DMS114 treated with DMSO at 0.1 percent for 48 hours (cell line): ENCODE measurements around the gene ADAMTS14.
"Not testable (repeated sequence)": the region's sequence is repeated elsewhere in the genome, so short reads cannot be mapped to it uniquely, and the experiment has no call there.

Source experiments
- DNase-seq: peaks from one replicate; lab custom pipeline; 2025; ENCODE audit not compliant: unreplicated experiment; lab: John Stamatoyannopoulos, UW

The ADAMTS14 gene, protein sequence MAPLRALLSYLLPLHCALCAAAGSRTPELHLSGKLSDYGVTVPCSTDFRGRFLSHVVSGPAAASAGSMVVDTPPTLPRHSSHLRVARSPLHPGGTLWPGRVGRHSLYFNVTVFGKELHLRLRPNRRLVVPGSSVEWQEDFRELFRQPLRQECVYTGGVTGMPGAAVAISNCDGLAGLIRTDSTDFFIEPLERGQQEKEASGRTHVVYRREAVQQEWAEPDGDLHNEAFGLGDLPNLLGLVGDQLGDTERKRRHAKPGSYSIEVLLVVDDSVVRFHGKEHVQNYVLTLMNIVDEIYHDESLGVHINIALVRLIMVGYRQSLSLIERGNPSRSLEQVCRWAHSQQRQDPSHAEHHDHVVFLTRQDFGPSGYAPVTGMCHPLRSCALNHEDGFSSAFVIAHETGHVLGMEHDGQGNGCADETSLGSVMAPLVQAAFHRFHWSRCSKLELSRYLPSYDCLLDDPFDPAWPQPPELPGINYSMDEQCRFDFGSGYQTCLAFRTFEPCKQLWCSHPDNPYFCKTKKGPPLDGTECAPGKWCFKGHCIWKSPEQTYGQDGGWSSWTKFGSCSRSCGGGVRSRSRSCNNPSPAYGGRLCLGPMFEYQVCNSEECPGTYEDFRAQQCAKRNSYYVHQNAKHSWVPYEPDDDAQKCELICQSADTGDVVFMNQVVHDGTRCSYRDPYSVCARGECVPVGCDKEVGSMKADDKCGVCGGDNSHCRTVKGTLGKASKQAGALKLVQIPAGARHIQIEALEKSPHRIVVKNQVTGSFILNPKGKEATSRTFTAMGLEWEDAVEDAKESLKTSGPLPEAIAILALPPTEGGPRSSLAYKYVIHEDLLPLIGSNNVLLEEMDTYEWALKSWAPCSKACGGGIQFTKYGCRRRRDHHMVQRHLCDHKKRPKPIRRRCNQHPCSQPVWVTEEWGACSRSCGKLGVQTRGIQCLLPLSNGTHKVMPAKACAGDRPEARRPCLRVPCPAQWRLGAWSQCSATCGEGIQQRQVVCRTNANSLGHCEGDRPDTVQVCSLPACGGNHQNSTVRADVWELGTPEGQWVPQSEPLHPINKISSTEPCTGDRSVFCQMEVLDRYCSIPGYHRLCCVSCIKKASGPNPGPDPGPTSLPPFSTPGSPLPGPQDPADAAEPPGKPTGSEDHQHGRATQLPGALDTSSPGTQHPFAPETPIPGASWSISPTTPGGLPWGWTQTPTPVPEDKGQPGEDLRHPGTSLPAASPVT

DNA sequence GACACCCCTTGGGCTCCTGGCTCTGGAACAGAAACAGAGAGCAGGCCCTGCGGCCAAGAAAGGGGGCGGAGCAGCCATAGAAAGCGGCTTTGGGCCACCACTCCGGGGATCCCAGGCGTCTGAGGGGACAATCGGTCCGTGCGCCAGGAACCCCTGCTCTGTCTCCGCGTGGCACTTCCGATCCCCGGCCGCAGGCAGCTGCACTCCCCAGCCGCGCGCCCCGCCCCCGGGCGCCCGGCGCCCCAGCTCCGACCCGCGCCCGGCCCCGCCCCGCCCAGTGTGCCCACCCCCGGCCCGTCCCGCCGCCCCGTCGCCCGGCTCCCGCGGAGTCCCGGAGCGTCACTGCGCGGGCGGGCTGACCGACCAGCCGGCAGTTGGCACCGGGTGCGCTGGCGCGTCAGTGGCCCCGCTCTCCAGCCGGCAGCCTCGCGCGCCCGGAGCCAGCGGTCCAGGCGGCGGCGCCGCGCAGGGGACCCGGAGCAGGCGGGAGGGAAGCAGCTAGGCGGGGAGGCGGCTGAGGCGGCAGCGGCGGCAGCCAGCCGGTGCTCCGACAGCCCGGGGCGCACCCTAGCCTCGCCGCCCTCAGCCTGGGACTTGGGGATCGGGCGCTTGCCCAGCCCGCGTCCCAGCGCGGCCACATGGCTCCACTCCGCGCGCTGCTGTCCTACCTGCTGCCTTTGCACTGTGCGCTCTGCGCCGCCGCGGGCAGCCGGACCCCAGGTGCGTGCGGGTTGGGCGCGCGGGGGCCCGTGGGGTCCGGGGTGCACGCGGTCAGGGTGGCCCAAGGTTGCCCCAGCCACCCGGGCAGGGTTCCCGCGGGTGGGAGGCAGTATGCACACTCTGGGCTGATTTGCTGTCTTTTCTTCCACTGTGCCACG lies at the start of gene ADAMTS14:
ADAMTS14 (plus strand) TSS at position 342 of the 878 bp plus-strand sequence; CDS start at position 639, 297 bp downstream.
- DNase-seq, result peak; percentile 6

DNA sequence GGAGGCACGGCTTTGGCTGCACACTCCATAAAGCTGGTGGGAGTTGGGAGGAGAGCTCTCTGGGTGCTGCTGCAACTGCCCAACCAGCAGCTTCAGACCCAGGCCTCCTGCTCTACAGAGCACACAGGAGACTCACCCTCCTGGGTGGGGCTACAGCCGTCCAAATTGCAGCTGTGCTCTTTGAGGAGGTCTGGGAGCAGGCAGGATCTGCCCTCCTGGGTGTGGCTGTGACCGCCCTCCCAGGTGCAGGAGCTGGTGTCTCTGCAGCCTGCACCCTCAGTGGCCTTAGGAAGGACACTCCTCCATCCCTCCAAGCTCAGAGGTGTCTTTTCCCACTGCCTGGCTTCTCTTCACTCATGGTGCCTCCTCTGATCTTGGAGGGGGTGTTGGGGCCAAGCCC lies 49.8 kb upstream of the ADAMTS14 start:
- DNase-seq, result no peak

DNA sequence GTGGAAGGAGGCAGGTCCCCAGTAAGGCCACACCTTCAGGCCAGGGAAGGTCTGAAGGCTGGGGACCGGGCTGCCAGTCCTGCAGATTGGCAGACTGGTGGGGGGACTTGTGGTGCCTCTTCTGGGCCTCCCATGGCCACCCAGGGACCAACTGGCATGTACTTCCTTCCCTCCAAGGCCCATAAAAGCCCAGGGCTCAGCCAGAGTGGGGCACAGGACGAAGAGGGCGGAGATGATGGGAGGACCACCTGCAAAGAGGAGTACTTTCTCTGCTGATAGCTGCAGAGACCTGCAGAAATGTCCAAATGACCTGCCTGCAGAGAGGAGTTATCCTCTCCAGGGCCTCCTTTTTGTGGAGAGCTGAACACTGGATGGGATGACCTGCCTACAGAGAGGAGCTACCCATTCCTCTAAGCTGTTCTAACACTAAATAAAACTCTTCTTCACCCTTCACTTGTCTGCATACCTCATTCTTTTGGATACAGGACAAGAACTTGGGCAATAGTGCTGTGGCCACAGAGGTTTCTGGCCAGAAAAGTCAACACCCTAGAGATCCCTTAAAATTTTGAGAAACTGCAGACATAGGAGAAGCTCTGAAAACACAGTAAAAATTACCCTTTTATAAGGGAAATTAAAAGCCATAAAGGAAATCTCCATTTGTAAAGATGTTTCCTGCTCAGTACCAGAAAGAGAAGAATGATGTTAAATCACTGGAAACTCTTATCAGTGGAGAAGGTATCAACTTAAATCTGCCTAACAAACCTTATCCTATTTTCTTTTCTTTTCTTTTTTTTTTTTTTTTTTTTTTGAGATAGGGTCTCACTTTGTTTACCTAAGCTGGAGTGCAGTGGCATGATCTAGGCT lies 49.1 kb upstream of the ADAMTS14 start:
- no peak for DNase-seq

DNA sequence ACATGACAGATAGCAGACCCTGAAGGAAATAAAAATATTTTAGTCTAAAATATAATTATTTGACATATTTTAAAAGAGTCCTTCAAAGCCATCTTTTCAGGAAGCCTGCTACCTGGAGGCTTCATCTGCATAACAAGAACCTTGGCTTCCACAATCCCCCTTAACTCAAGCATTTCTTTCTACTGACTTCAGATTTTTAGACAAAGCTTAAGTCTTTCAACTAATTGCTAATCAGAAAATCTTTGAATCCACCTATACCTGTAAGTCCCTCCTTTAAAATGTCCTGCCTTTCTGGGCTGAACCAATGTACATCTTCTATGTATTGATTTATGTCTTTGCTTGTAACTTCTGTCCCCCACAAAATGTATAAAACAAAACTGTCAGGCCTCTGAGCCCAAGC lies 46.2 kb upstream of the ADAMTS14 start:
- no peak for DNase-seq

DNA sequence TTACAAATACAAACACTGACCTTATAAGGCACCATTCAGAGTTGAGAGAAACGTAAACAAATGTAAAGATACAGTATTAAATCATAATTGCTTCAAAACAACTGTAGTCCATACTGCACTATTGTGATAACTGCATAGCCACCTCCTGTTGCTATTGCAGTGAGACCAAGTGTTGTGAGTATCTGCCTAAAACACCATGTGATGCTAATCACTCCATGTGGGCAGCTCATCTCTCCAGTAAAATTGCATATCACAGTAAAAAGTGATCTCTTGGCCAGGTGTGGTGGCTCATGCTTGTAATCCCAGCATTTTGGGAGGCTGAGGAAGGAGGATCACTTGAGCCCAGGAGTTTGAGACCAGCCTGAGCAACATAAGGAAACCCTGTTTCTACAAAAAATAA lies 43.0 kb upstream of the ADAMTS14 start:
- DNase-seq, result no peak

DNA sequence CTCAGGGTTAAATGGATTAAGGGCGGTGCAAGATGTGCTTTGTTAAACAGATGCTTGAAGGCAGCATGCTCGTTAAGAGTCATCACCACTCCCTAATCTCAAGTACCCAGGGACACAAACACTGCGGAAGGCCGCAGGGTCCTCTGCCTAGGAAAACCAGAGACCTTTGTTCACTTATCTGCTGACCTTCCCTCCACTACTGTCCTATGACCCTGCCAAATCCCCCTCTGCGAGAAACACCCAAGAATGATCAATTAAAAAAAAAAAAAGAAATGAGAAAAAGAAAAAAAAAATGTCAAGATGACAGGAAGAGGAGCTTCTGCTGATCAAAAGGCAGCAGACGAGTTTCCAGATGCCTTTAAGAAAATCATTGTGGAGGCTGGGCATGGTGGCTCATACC lies 40.6 kb upstream of the ADAMTS14 start:
- DNase-seq, result not testable (repeated sequence)

DNA sequence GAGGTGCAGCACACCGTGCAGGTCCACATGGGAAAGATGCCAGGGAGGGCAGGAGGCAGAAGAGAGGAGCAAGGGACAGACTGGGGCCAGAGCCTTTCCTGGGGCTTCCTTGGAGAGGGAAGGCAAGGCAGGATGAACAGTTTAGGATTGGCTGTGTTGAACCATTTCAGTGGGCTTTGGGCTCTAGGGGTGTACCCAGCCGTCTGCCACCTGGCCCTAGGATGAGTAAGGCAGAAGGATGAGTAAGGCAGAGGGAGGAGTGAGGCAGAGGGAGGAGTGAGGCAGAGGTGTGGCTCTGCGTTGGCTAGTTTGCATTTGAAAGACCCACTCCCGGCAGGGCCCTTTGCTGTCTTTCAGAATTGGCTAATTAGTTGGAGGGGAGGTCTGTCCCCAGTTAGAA lies 38.3 kb upstream of the ADAMTS14 start:
- DNase-seq, result no peak

DNA sequence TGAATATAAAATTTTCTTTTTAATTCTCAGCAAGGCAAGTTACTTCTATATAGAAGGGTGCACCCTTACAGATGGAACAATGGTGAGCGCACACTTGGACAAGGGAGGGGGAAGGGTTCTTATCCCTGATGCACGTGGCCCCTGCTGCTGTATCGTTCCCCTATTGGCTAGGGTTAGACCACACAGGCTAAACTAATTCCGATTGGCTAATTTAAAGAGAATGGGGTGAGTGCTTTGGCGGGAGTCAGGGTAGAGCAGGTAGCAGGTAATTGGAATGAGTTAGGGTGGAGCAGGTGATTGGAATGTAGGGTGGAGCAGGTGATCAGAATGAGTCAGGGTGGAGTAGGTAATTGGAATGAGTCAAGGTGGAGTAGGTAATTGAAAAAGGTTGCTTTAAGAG lies 37.8 kb upstream of the ADAMTS14 start:
- DNase-seq, result not testable (repeated sequence)

DNA sequence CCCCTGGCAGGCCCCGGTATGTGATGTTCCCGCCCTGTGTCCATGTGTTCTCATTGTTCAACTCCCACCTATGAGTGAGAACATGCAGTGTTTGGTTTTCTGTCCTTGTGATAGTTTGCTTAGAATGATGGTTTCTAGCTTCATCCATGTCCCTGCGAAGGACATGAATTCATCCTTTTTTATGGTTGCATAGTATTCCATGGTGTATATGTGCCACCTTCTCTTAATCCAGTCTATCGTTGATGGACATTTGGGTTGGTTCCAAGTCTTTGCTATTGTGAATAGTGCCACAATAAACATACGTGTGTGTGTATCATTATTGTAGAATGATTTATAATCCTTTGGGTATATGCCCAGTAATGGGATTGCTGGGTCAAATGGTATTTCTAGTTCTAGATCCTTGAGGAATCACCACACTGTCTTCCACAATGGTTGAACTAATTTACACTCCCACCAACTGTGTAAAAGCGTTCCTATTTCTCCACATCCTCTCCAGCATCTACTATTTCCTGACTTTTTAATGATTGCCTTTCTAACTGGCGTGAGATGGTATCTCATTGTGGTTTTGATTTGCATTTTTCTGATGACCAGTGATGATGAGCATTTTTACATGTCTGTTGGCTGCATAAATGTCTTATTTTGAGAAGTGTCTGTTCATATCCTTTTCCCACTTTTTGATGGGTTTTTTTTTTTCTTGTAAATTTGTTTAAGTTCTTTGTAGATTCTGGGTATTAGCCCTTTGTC lies 32.5 kb upstream of the ADAMTS14 start:
- DNase-seq, result not testable (repeated sequence)

DNA sequence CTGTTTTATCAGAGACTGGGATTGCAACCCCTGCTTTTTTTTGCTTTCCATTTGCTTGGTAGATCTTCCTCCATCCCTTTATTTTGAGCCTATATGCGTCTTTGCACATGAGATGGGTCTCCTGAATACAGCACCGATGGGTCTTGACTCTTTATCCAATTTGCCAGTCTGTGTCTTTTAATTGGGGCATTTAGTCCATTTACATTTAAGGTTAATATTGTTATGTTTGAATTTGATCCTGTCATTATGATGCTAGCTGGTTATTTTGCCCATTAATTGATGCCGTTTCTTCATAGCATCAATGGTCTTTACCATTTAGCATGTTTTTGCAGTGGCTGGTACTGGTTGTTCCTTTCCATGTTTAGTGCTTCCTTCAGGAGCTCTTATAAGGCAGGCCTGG lies 29.0 kb upstream of the ADAMTS14 start:
- DNase-seq, result not testable (repeated sequence)

DNA sequence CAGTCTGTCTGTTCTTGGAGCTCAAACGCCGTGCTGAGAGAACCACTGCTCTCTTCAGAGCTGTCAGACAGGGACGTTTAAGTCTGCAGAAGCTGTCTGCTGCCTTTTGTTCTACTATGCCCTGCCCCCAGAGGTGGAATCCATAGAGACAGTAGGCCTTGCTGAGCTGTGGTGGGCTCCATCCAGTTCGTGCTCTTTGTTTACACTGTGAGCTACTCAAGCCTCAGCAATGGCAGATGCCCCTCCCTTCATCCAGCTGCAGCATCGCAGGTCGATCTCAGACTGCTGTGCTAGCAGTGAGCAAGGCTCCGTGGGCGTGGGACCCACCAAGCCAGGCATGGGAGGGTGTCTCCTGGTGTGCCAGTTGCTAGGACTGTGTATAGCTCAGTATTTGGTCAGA lies 27.3 kb upstream of the ADAMTS14 start:
- DNase-seq, result not testable (repeated sequence)

DNA sequence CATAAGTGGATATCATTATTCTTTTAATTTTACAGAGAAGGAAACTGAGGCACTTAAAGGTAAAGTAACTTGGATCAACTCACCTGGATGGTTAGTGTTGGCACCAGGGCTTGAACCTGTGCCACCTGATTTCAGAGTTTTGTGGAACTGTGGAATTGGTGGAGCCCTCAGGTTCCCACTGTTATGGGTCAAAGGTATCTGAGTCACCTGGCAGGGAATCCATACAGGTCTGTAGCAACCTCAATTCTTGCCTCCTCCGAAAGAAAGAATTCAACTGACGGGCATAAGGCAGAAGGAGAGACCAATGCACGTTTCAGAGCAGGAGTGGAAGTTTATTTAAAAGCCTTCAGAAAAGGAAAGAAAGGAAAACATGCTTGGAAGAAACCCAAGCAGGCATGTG lies 25.2 kb upstream of the ADAMTS14 start:
- no peak for DNase-seq

DNA sequence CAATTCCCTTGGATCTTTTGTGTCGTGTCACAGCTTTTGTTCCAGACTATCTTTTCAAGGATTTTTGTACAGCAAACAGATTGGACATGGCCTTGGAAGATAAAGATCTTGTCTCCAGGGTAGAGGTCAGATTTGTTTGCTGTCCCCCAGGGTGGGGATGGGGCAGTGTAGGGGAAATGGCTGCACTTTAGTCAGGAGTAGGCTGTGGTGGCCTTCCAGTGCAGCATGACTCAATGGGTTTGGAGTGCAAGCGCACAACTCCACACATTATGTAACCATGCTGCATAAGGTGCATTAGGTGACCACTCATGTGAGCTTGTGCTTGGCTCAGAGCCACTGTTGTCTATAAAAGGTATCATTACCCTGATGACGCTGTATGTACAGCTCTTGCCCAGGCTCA lies 23.9 kb upstream of the ADAMTS14 start:
- no peak for DNase-seq

DNA sequence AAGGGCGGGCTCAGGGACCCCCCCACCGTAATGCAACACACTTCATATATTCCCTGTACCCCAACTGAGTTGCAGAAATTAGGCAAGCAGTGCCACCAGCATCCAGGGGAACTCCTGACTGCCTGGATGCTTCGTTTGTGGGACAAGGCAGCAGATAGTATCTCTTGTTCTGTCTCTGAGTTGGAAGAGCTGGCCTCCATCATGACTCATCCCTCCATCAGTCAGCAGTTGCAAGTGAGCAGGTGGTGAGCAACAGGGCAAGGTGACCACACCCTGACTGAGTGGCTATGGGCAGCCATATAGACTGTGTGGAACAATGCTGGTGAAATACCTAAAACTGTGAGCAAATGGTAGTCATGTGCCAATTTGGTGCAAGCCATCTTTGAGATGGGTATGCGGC lies 22.8 kb upstream of the ADAMTS14 start:
- no peak for DNase-seq

DNA sequence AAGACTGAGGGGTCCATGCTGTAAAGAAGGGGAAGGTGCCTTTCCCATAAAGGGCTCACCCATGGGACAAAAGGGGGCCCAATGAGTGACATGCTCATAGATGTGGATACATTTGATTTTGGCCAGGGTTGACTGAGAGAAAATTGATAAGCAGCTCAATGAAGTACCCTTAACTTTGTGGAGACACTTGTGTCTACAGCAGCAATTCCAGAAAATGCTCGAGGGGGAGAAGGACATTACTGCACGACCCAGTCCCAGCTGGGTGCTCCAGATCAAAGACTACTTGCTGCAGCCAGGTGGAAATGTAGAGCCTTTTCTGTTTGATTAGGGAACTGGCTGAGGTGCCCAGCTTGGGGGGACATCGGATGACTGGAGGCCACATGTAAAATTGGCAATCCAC lies 22.2 kb upstream of the ADAMTS14 start:
- no peak for DNase-seq

DNA sequence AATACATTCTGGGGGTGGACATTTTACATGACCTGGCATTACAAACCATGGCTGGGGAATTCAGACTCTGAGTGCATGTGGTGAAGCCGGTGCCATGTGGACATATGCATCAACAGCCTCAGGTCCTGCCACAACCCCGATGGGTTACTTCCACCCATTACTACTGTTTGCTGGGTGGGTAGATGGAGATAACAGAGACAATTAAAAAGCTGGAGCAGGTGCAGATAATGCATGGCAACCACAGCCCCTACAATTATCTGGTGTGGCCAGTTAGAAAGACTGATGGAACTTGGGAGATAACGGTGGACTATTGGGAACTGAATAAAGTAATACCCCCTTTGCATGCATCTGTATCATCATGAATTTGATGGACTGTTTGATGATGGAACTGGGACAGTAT lies 21.6 kb upstream of the ADAMTS14 start:
- no peak for DNase-seq

DNA sequence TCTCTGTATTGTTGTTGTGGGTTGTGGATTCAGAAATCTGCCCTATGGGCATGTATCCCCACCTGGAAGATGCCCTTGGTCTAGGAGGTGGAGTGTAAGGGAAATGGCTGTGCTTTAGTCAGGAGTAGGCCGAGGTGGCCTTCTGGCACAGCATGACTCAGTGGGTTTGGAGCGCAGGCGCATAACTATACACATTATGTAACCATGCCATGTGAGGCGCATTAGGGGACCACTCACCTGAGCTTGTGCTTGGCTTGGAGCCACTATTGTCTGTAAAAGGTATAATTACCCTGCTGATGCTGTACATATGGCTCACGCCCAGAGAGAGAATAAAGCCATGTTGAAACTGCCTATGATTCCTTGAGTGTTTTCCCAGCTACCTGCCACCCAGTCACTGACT lies 20.6 kb upstream of the ADAMTS14 start:
- no peak for DNase-seq

DNA sequence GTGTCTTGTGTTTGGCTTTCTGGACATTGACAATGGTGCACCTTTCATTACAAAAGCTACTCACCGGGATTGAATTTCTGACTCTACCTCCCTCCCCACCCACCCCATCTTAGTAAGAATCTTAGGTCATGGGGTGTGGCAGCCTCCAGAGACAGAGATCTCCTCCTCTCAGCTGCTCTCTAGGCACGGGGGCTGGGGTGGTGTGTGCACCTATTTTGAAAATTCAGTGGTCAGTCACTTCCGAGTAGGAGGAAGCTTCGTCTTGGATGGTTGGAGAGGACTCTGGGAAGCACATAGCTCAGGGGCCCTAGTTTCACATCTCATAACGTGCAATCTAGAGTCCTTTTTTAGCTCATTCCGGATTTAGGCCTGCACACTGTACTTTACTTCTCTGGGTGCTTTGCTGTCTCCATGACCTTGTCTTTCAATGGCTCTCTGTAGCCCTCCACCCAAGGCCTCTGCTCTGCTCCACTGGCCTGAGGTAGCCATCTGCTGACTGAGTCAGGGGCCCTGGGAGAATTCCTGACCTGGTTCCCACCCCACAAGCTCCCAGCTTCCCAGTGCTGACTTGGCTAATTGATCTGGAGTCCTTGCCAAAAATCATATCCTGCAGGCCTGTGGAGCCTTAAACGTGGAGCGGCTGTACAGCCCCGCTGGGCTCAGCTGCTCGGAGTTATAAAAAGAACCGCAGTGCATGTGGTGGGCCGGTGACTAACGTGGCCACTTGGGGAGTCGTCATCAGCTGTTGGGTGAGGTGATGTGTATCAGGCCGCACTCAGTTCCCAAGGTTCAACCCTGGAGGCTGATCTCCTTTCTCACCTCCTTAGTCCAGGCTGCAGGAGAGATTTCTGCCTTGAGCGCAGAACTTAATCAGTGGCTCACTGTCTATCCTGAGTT lies 19.3 kb upstream of the ADAMTS14 start:
- no peak for DNase-seq
